ENCODE results near the gene KAZN. TPM values are rescaled to one million over a fixed set of nuclear protein-coding genes. Genes with fewer than 3 reads are reported as not detected.

The KAZN gene
- total RNA-seq, 4 donors from 2014 or later: 0.77 to 12.3 (median 4.9) TPM

- DNase-seq: no peak
- H3K27me3 ChIP-seq: no peaks in the 10 kb centered on the region
- H3K27ac ChIP-seq: no peak overlapping the region
- no peak overlapping the region for H3K4me3 ChIP-seq
- H3K4me1 ChIP-seq: no peaks in the 10 kb centered on the region
- H3K9me3 ChIP-seq: no peaks in the 10 kb centered on the region
- no peak for TF ChIP-seq CTCF (IDR thresholded peaks at IDR 0.05)
- no peak for TF ChIP-seq POLR2A (IDR thresholded peaks at IDR 0.05)
- intact Hi-C loops (cut with DNase I; ENCODE audit: low total_unique reads): no loop called here
- H3K36me3 ChIP-seq: no peaks in the 10 kb centered on the region
Measured at GRCh38 chr1:14654554-14654953, 56.1 kb downstream of the KAZN start.

GRCh38 chr1:14655385-14655784 lies 56.9 kb downstream of the KAZN start:
- no peak for DNase-seq
- Histone ChIP-seq H3K4me1 (no peaks in the 10 kb centered on the region), H3K27me3 (no peaks in the 10 kb centered on the region), H3K9me3 (no peaks in the 10 kb centered on the region), H3K4me3 (no peak overlapping the region), H3K36me3 (no peaks in the 10 kb centered on the region), H3K27ac (no peak overlapping the region)
- intact Hi-C loops (cut with DNase I; ENCODE audit: low total_unique reads): no loop called here
- TF ChIP-seq POLR2A (IDR thresholded peaks at IDR 0.05): no peak
- TF ChIP-seq CTCF (IDR thresholded peaks at IDR 0.05): no peak

- DNase-seq: no peak
- intact Hi-C loops (cut with DNase I; ENCODE audit: low total_unique reads): no loop called here
- Histone ChIP-seq H3K36me3 (no peaks in the 10 kb centered on the region), H3K4me3 (no peak overlapping the region), H3K9me3 (no peaks in the 10 kb centered on the region), H3K27me3 (no peaks in the 10 kb centered on the region), H3K4me1 (no peaks in the 10 kb centered on the region), H3K27ac (no peak overlapping the region)
- TF ChIP-seq CTCF (IDR thresholded peaks at IDR 0.05): no peak
- no peak for TF ChIP-seq POLR2A (IDR thresholded peaks at IDR 0.05)
Measured at GRCh38 chr1:14656384-14656937, 58.0 kb downstream of the KAZN start.

- Histone ChIP-seq H3K36me3 (no peaks in the 10 kb centered on the region), H3K27ac (no peak overlapping the region), H3K4me1 (no peaks in the 10 kb centered on the region), H3K9me3 (no peaks in the 10 kb centered on the region), H3K27me3 (no peaks in the 10 kb centered on the region), H3K4me3 (no peak overlapping the region)
- TF ChIP-seq CTCF (IDR thresholded peaks at IDR 0.05) (no peak), POLR2A (IDR thresholded peaks at IDR 0.05) (no peak)
- DNase-seq: no peak
- intact Hi-C loops (cut with DNase I; ENCODE audit: low total_unique reads): no loop called here
Measured at GRCh38 chr1:14658642-14659041, 60.2 kb downstream of the KAZN start.

- H3K4me1 ChIP-seq: no peaks in the 10 kb centered on the region
- TF ChIP-seq POLR2A (IDR thresholded peaks at IDR 0.05) (no peak), CTCF (IDR thresholded peaks at IDR 0.05) (no peak)
- no peak overlapping the region for H3K27ac ChIP-seq
- no peaks in the 10 kb centered on the region for H3K9me3 ChIP-seq
- H3K4me3 ChIP-seq: no peak overlapping the region
- H3K36me3 ChIP-seq: no peaks in the 10 kb centered on the region
- intact Hi-C loops (cut with DNase I; ENCODE audit: low total_unique reads): no loop called here
- DNase-seq: no peak
- H3K27me3 ChIP-seq: no peaks in the 10 kb centered on the region
Measured at GRCh38 chr1:14659913-14660312, 61.4 kb downstream of the KAZN start.
